WTC11 (cell line): ENCODE measurements around the gene C1orf198. TPM values are rescaled to one million over a fixed set of nuclear protein-coding genes. Genes with fewer than 3 reads are reported as not detected.

Experiments used
- ATAC-seq: fragments of 200-7000 bp; cut with Tn5 transposase; 2 replicates; pipeline ENCODE4 v1.10.0; 2021; ENCODE audit warnings: mild to moderate bottlenecking, moderate library complexity
- CTCF ChIA-PET: fragments of 300-600 bp; sonication (Branson Sonifier 250); formaldehyde crosslinking; loops from one replicate; lab custom pipeline; 2021; ENCODE audit warnings: antibody characterized with exemption; lab: Charles Lee
- POLR2A ChIA-PET: fragments of 350-600 bp; sonication (Branson Sonifier 250); formaldehyde crosslinking; loops from one replicate; lab custom pipeline; 2021; ENCODE audit warnings: antibody characterized with exemption; lab: Charles Lee
- DNase-seq: peaks from one replicate; pipeline ENCODE4 v3.0.0; 2021; ENCODE audit warnings: low spot score
- H3K27ac Mint-ChIP-seq: 2 replicates; pipeline ENCODE4 v1.8.0; 2021; ENCODE audit warnings: mixed read lengths
- H3K27me3 Mint-ChIP-seq: 2 replicates; pipeline ENCODE4 v1.8.0; 2021; ENCODE audit warnings: low read depth, mild to moderate bottlenecking, moderate library complexity, mixed read lengths
- H3K36me3 Mint-ChIP-seq: 2 replicates; pipeline ENCODE4 v1.8.0; 2021; ENCODE audit warnings: mixed read lengths
- H3K4me1 Mint-ChIP-seq: 2 replicates; pipeline ENCODE4 v1.8.0; 2022; ENCODE audit warnings: mixed read lengths
- H3K4me3 Mint-ChIP-seq: 2 replicates; pipeline ENCODE4 v1.8.0; 2021; ENCODE audit warnings: mild to moderate bottlenecking, moderate library complexity, mixed read lengths
- H3K9me3 Mint-ChIP-seq: 2 replicates; pipeline ENCODE4 v1.8.0; 2021; ENCODE audit warnings: mixed read lengths
- ESRRA ChIP-seq: sonication (generic); formaldehyde crosslinking; IDR thresholded peaks from 2 replicates; pipeline ENCODE4 v1.8.1; 2022; ENCODE audit warnings: mild to moderate bottlenecking, missing genetic modification reagents, borderline replicate concordance
- ETV6 ChIP-seq: sonication (generic); formaldehyde crosslinking; IDR thresholded peaks from 2 replicates; pipeline ENCODE4 v1.8.1; 2022; ENCODE audit warnings: mild to moderate bottlenecking, missing genetic modification reagents
- FOXJ3 ChIP-seq: sonication (generic); formaldehyde crosslinking; IDR thresholded peaks from 2 replicates; pipeline ENCODE4 v1.9.0; 2021; ENCODE audit warnings: missing genetic modification reagents, mild to moderate bottlenecking, borderline replicate concordance
- FOXK1 ChIP-seq: sonication (generic); formaldehyde crosslinking; IDR thresholded peaks from 2 replicates; pipeline ENCODE4 v1.8.0; 2022; ENCODE audit warnings: mild to moderate bottlenecking, moderate library complexity, missing genetic modification reagents
- FOXP4 ChIP-seq: sonication (generic); formaldehyde crosslinking; IDR thresholded peaks from 2 replicates; pipeline ENCODE4 v1.8.0; 2022; ENCODE audit warnings: mild to moderate bottlenecking, missing genetic modification reagents
- IRF2 ChIP-seq: sonication (generic); formaldehyde crosslinking; IDR thresholded peaks from 2 replicates; pipeline ENCODE4 v1.8.0; 2022; ENCODE audit warnings: low read depth, missing genetic modification reagents, borderline replicate concordance
- JAZF1 ChIP-seq: fragments of 250-450 bp; sonication (Bioruptor Pico); IDR thresholded peaks from 2 replicates; pipeline ENCODE4 v1.9.0; 2021; ENCODE audit warnings: moderate library complexity, mild to moderate bottlenecking, inconsistent platforms
- JUN ChIP-seq: sonication (generic); formaldehyde crosslinking; IDR thresholded peaks from 2 replicates; pipeline ENCODE4 v1.8.0; 2023; ENCODE audit warnings: mild to moderate bottlenecking, missing genetic modification reagents
- MYBL2 ChIP-seq: sonication (generic); formaldehyde crosslinking; IDR thresholded peaks from 2 replicates; pipeline ENCODE4 v1.8.1; 2023; ENCODE audit warnings: mild to moderate bottlenecking, moderate library complexity, missing genetic modification reagents
- NFATC4 ChIP-seq: fragments of 250-450 bp; sonication (Bioruptor Pico); IDR thresholded peaks from 2 replicates; pipeline ENCODE4 v1.9.0; 2021; ENCODE audit warnings: mild to moderate bottlenecking
- NR1H2 ChIP-seq: sonication (generic); formaldehyde crosslinking; IDR thresholded peaks from 2 replicates; pipeline ENCODE4 v1.9.0; 2021; ENCODE audit warnings: mild to moderate bottlenecking, moderate library complexity, missing genetic modification reagents
- SOX15 ChIP-seq: fragments of 250-450 bp; sonication (Bioruptor Pico); IDR thresholded peaks from 2 replicates; pipeline ENCODE4 v1.9.0; 2021; ENCODE audit warnings: mild to moderate bottlenecking
- SP1 ChIP-seq: sonication (generic); formaldehyde crosslinking; conservative IDR thresholded peaks from 2 replicates; pipeline ENCODE4 v1.8.1; 2022; ENCODE audit warnings: missing genetic modification reagents
- TEAD1 ChIP-seq: sonication (generic); formaldehyde crosslinking; IDR thresholded peaks from 2 replicates; pipeline ENCODE4 v1.8.0; 2022; ENCODE audit warnings: mild to moderate bottlenecking, missing genetic modification reagents
- TP53 ChIP-seq: sonication (generic); formaldehyde crosslinking; IDR thresholded peaks from 2 replicates; pipeline ENCODE4 v1.8.1; 2023; ENCODE audit warnings: mild to moderate bottlenecking, missing genetic modification reagents
- ZNF232 ChIP-seq: sonication (generic); formaldehyde crosslinking; IDR thresholded peaks from 2 replicates; pipeline ENCODE4 v1.8.0; 2022; ENCODE audit warnings: mild to moderate bottlenecking, missing genetic modification reagents
- total RNA-seq: library from RNA; stranded (reverse); gene quantifications from 3 replicates; pipeline ENCODE4 v1.2.3, GENCODE V29; 2021
- TF ChIP-seq, protein P1 (sequence below): fragments of 200-600 bp; IDR thresholded peaks from 2 replicates; pipeline ENCODE4 v1.8.0; 2022; ENCODE audit warnings: antibody characterized with exemption
- TF ChIP-seq, protein P2 (sequence below): sonication (generic); formaldehyde crosslinking; IDR thresholded peaks from 2 replicates; pipeline ENCODE4 v1.8.1; 2022; ENCODE audit warnings: low read depth, mild to moderate bottlenecking, moderate library complexity, missing genetic modification reagents, borderline replicate concordance
- TF ChIP-seq, protein P3 (sequence below): fragments of 250-450 bp; sonication (Bioruptor Pico); IDR thresholded peaks from 2 replicates; pipeline ENCODE4 v1.9.0; 2021; ENCODE audit warnings: mild to moderate bottlenecking

Gene C1orf198
- total RNA-seq, 1 experiment from 2014 or later, result 26.9 TPM

DNA sequence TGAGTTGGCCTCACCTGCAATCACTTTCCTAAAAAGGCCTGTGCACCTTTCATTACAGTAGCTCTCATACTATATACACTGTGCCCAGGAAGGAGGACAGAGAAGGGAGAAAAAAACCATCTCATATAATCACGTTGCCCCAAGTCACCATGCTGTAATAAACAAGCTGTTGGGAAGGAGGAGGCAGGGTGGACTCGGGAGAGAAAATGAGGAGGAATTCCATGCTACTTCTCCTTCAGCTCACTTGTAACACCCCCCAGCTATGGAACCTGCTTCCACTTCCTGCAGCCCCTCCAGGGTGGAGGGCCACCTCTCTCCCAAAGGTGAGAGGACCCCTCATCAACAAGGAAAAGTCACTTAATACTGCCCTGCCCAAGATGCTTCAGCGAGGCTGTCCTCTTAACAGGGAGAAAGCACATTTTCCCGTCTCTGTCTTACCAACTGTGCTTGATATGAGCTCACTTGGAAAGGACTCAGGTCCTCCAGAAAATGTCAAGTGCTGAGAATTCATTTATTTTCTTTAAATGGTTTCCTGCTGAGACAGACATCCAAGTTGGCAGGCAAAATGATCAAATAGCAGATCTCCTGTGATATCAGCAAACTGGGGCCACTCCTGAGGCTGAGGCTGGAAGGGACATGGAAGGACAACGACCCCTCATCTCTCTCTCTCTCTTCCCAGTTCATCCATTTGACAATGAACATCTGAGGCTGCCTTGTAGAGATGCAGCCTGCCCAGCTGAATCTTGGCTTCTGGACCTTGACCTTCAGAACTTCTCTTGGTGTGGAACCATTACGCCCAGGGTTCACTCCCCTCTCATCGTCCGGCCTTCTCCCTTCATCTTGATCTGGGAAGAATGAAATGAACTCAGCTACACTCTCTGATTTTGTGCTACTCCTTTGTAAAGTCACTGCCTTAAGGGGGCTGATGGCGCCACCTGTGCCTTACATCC is 67.2 kb downstream of the C1orf198 start:
- no peaks in the 10 kb centered on the region for H3K4me1 Mint-ChIP-seq
- DNase-seq (no peak), ATAC-seq (no peak)
- ChIA-PET CTCF (interaction anchor here (1.9 kb wide), 1 partner anchor 410 kb away, joined by 5 read pairs; no protein-coding TSS in a partner anchor), POLR2A (no interaction called here)
- no peak overlapping the region for H3K4me3 Mint-ChIP-seq
- H3K27ac Mint-ChIP-seq, result no peak overlapping the region
- TF ChIP-seq TEAD1 (CRISPR knock-in tag), result no peak
- TF ChIP-seq JUN (CRISPR knock-in tag), result no peak
- TF ChIP-seq FOXP4 (CRISPR knock-in tag), result no peak
- TF ChIP-seq TP53, result no peak
- TF ChIP-seq, protein P1, sequence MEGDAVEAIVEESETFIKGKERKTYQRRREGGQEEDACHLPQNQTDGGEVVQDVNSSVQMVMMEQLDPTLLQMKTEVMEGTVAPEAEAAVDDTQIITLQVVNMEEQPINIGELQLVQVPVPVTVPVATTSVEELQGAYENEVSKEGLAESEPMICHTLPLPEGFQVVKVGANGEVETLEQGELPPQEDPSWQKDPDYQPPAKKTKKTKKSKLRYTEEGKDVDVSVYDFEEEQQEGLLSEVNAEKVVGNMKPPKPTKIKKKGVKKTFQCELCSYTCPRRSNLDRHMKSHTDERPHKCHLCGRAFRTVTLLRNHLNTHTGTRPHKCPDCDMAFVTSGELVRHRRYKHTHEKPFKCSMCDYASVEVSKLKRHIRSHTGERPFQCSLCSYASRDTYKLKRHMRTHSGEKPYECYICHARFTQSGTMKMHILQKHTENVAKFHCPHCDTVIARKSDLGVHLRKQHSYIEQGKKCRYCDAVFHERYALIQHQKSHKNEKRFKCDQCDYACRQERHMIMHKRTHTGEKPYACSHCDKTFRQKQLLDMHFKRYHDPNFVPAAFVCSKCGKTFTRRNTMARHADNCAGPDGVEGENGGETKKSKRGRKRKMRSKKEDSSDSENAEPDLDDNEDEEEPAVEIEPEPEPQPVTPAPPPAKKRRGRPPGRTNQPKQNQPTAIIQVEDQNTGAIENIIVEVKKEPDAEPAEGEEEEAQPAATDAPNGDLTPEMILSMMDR, result no peak
- TF ChIP-seq IRF2 (CRISPR knock-in tag), result no peak
- TF ChIP-seq JAZF1, result no peak
- TF ChIP-seq MYBL2 (CRISPR knock-in tag), result no peak
- TF ChIP-seq ZNF232 (CRISPR knock-in tag), result no peak
- no peak for TF ChIP-seq ETV6 (CRISPR knock-in tag)
- no peak for TF ChIP-seq FOXJ3 (CRISPR knock-in tag)
- no peak for TF ChIP-seq NR1H2 (CRISPR knock-in tag)
- no peak for TF ChIP-seq SP1 (CRISPR knock-in tag)
- TF ChIP-seq, protein P2, sequence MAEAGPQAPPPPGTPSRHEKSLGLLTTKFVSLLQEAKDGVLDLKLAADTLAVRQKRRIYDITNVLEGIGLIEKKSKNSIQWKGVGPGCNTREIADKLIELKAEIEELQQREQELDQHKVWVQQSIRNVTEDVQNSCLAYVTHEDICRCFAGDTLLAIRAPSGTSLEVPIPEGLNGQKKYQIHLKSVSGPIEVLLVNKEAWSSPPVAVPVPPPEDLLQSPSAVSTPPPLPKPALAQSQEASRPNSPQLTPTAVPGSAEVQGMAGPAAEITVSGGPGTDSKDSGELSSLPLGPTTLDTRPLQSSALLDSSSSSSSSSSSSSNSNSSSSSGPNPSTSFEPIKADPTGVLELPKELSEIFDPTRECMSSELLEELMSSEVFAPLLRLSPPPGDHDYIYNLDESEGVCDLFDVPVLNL (CRISPR knock-in tag), result no peak
- TF ChIP-seq, protein P3, sequence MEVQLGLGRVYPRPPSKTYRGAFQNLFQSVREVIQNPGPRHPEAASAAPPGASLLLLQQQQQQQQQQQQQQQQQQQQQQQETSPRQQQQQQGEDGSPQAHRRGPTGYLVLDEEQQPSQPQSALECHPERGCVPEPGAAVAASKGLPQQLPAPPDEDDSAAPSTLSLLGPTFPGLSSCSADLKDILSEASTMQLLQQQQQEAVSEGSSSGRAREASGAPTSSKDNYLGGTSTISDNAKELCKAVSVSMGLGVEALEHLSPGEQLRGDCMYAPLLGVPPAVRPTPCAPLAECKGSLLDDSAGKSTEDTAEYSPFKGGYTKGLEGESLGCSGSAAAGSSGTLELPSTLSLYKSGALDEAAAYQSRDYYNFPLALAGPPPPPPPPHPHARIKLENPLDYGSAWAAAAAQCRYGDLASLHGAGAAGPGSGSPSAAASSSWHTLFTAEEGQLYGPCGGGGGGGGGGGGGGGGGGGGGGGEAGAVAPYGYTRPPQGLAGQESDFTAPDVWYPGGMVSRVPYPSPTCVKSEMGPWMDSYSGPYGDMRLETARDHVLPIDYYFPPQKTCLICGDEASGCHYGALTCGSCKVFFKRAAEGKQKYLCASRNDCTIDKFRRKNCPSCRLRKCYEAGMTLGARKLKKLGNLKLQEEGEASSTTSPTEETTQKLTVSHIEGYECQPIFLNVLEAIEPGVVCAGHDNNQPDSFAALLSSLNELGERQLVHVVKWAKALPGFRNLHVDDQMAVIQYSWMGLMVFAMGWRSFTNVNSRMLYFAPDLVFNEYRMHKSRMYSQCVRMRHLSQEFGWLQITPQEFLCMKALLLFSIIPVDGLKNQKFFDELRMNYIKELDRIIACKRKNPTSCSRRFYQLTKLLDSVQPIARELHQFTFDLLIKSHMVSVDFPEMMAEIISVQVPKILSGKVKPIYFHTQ (CRISPR knock-in tag), result no peak
- no peak for TF ChIP-seq SOX15 (CRISPR knock-in tag)
- TF ChIP-seq ESRRA (CRISPR knock-in tag), result no peak
- no peak for TF ChIP-seq NFATC4 (CRISPR knock-in tag)
- no peak for TF ChIP-seq FOXK1 (CRISPR knock-in tag)
- peaks cover 40% of the 10 kb centered on the region for H3K27me3 Mint-ChIP-seq
- H3K9me3 Mint-ChIP-seq, result no peaks in the 10 kb centered on the region
- no peaks in the 10 kb centered on the region for H3K36me3 Mint-ChIP-seq
